Measurements from ENCODE around the gene SMLR1. TPM values are rescaled to one million over a fixed set of nuclear protein-coding genes. Genes with fewer than 3 reads are reported as not detected.

The SMLR1 gene
- total and polyA plus RNA-seq, 2 experiments from 2014 or later: not detected

DNA sequence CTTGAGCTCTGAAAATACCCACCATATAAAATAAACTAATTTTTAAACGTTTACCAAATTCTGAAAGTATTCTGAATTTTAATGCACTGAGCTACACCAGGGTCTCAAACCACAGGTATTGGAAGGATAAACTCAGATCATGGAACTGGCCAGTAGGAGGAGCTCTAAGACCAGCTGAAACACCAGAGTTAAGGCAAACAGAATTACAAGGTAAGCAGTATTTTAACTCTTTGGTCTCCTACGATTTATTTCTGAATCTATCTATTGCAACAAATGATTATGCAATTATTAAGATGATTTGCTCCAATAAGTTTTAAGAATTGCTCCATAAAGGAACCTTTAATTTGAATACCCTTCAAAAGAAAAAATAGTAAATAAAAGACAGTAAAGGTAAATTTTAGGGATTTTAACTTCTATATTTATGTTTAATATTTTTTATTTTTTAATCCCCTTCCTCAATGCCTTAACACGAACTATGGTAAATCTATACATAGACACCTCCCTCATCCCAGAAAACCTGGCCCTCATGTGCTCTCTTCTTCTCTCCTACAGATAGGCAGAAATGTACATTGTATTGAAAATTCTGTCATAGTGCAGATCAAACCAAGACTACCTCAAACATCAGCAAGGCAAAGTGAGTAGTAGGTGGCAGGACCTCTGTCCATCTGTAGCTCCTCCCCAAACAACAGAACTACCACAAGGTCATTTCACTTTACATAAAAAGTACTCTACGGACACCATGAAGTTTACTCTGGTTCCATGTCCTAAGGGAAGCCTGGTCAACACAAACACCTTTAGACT, 58.4 kb downstream of the SMLR1 start:
- no peak overlapping the region for H3K4me3 ChIP-seq
- no peaks in the 10 kb centered on the region for H3K27me3 ChIP-seq (ENCODE audit: insufficient read depth)
- H3K4me1 ChIP-seq (ENCODE audit: insufficient read depth): no peaks in the 10 kb centered on the region
- H3K79me2 ChIP-seq (replicated peaks; ENCODE audit: insufficient read depth): no peaks in the 10 kb centered on the region
- no peak overlapping the region for H3K4me3 Mint-ChIP-seq
- no peaks in the 10 kb centered on the region for H3K9me2 ChIP-seq (ENCODE audit: insufficient read depth)
- H3K27ac ChIP-seq (ENCODE audit: low read depth): no peak overlapping the region
- ATAC-seq (peak; percentile 92), DNase-seq (ENCODE audit: low spot score) (peak; percentile 88)
- no peaks in the 10 kb centered on the region for H3K9me3 Mint-ChIP-seq
- peaks cover 2% of the 10 kb centered on the region; the same call in 1 of the 3 replicates for H3K4me1 Mint-ChIP-seq
- H3K36me3 Mint-ChIP-seq (ENCODE audit: low read depth): peaks cover 10% of the 10 kb centered on the region
- H4K20me1 ChIP-seq (replicated peaks; ENCODE audit: insufficient read depth): no peaks in the 10 kb centered on the region
- no peak overlapping the region for H3K4me2 ChIP-seq
- no peak overlapping the region for H2AFZ ChIP-seq
- TF ChIP-seq, protein P1, sequence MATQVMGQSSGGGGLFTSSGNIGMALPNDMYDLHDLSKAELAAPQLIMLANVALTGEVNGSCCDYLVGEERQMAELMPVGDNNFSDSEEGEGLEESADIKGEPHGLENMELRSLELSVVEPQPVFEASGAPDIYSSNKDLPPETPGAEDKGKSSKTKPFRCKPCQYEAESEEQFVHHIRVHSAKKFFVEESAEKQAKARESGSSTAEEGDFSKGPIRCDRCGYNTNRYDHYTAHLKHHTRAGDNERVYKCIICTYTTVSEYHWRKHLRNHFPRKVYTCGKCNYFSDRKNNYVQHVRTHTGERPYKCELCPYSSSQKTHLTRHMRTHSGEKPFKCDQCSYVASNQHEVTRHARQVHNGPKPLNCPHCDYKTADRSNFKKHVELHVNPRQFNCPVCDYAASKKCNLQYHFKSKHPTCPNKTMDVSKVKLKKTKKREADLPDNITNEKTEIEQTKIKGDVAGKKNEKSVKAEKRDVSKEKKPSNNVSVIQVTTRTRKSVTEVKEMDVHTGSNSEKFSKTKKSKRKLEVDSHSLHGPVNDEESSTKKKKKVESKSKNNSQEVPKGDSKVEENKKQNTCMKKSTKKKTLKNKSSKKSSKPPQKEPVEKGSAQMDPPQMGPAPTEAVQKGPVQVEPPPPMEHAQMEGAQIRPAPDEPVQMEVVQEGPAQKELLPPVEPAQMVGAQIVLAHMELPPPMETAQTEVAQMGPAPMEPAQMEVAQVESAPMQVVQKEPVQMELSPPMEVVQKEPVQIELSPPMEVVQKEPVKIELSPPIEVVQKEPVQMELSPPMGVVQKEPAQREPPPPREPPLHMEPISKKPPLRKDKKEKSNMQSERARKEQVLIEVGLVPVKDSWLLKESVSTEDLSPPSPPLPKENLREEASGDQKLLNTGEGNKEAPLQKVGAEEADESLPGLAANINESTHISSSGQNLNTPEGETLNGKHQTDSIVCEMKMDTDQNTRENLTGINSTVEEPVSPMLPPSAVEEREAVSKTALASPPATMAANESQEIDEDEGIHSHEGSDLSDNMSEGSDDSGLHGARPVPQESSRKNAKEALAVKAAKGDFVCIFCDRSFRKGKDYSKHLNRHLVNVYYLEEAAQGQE (IDR thresholded peaks at IDR 0.05; ENCODE audit: unreplicated experiment): no peak
- no peak for TF ChIP-seq STAT1 (IDR thresholded peaks at IDR 0.05; ENCODE audit: unreplicated experiment)
- TF ChIP-seq ZNF114 (CRISPR knock-in tag; IDR thresholded peaks at IDR 0.05): no peak
- TF ChIP-seq, protein P2, sequence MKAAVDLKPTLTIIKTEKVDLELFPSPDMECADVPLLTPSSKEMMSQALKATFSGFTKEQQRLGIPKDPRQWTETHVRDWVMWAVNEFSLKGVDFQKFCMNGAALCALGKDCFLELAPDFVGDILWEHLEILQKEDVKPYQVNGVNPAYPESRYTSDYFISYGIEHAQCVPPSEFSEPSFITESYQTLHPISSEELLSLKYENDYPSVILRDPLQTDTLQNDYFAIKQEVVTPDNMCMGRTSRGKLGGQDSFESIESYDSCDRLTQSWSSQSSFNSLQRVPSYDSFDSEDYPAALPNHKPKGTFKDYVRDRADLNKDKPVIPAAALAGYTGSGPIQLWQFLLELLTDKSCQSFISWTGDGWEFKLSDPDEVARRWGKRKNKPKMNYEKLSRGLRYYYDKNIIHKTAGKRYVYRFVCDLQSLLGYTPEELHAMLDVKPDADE (IDR thresholded peaks at IDR 0.05): no peak
- no peak for TF ChIP-seq JUNB (IDR thresholded peaks at IDR 0.05; ENCODE audit: unreplicated experiment)
- TF ChIP-seq, protein P3, sequence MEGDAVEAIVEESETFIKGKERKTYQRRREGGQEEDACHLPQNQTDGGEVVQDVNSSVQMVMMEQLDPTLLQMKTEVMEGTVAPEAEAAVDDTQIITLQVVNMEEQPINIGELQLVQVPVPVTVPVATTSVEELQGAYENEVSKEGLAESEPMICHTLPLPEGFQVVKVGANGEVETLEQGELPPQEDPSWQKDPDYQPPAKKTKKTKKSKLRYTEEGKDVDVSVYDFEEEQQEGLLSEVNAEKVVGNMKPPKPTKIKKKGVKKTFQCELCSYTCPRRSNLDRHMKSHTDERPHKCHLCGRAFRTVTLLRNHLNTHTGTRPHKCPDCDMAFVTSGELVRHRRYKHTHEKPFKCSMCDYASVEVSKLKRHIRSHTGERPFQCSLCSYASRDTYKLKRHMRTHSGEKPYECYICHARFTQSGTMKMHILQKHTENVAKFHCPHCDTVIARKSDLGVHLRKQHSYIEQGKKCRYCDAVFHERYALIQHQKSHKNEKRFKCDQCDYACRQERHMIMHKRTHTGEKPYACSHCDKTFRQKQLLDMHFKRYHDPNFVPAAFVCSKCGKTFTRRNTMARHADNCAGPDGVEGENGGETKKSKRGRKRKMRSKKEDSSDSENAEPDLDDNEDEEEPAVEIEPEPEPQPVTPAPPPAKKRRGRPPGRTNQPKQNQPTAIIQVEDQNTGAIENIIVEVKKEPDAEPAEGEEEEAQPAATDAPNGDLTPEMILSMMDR (conservative IDR thresholded peaks at IDR 0.05; ENCODE audit: low read depth in 2 of 2): peak; percentile 98 to 99
- 0 out of 2 replicates have a peak overlapping the region, but pooled peaks have one; percentile 15 for H3K27ac Mint-ChIP-seq
- no peaks in the 10 kb centered on the region for H3F3A ChIP-seq (replicated peaks; ENCODE audit: low read depth)
- H3K36me3 ChIP-seq (ENCODE audit: insufficient read depth): no peaks in the 10 kb centered on the region
- H3K27me3 Mint-ChIP-seq (ENCODE audit: insufficient read depth, low read depth, poor library complexity): peaks cover 4% of the 10 kb centered on the region

Other genes with a start within 250 kb of the SMLR1 start
- 65.9 and 91.7 TPM in 2 replicates for gene EPB41L2, start 235.8 kb downstream of the SMLR1 start, total RNA-seq (2014; rRNA removed; shearing (Covaris generic))
- gene EPB41L2, start 235.8 kb downstream of the SMLR1 start, polyA plus RNA-seq (2016; fragmentation: Nextera tagmentation; extraction: Ambion mirVana): 76.2 and 76.7 TPM in 2 replicates